ENCODE results near the gene HIGD1A.

GRCh38 chr3:42823351-42823750 is 19.1 kb upstream of the HIGD1A start:
- TF ChIP-seq, protein P1, sequence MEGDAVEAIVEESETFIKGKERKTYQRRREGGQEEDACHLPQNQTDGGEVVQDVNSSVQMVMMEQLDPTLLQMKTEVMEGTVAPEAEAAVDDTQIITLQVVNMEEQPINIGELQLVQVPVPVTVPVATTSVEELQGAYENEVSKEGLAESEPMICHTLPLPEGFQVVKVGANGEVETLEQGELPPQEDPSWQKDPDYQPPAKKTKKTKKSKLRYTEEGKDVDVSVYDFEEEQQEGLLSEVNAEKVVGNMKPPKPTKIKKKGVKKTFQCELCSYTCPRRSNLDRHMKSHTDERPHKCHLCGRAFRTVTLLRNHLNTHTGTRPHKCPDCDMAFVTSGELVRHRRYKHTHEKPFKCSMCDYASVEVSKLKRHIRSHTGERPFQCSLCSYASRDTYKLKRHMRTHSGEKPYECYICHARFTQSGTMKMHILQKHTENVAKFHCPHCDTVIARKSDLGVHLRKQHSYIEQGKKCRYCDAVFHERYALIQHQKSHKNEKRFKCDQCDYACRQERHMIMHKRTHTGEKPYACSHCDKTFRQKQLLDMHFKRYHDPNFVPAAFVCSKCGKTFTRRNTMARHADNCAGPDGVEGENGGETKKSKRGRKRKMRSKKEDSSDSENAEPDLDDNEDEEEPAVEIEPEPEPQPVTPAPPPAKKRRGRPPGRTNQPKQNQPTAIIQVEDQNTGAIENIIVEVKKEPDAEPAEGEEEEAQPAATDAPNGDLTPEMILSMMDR (conservative IDR thresholded peaks at IDR 0.05; ENCODE audit: low read depth in 2 of 2), result no peak
- TF ChIP-seq EZH2 (IDR thresholded peaks at IDR 0.05; ENCODE audit: low read depth, unreplicated experiment), result no peak
- TF ChIP-seq POLR2AphosphoS5 (IDR thresholded peaks at IDR 0.05; ENCODE audit: low read depth), result no peak
- TF ChIP-seq ZNF331 (CRISPR knock-in tag; IDR thresholded peaks at IDR 0.05; ENCODE audit: low read depth), result no peak
- TF ChIP-seq, protein P2, sequence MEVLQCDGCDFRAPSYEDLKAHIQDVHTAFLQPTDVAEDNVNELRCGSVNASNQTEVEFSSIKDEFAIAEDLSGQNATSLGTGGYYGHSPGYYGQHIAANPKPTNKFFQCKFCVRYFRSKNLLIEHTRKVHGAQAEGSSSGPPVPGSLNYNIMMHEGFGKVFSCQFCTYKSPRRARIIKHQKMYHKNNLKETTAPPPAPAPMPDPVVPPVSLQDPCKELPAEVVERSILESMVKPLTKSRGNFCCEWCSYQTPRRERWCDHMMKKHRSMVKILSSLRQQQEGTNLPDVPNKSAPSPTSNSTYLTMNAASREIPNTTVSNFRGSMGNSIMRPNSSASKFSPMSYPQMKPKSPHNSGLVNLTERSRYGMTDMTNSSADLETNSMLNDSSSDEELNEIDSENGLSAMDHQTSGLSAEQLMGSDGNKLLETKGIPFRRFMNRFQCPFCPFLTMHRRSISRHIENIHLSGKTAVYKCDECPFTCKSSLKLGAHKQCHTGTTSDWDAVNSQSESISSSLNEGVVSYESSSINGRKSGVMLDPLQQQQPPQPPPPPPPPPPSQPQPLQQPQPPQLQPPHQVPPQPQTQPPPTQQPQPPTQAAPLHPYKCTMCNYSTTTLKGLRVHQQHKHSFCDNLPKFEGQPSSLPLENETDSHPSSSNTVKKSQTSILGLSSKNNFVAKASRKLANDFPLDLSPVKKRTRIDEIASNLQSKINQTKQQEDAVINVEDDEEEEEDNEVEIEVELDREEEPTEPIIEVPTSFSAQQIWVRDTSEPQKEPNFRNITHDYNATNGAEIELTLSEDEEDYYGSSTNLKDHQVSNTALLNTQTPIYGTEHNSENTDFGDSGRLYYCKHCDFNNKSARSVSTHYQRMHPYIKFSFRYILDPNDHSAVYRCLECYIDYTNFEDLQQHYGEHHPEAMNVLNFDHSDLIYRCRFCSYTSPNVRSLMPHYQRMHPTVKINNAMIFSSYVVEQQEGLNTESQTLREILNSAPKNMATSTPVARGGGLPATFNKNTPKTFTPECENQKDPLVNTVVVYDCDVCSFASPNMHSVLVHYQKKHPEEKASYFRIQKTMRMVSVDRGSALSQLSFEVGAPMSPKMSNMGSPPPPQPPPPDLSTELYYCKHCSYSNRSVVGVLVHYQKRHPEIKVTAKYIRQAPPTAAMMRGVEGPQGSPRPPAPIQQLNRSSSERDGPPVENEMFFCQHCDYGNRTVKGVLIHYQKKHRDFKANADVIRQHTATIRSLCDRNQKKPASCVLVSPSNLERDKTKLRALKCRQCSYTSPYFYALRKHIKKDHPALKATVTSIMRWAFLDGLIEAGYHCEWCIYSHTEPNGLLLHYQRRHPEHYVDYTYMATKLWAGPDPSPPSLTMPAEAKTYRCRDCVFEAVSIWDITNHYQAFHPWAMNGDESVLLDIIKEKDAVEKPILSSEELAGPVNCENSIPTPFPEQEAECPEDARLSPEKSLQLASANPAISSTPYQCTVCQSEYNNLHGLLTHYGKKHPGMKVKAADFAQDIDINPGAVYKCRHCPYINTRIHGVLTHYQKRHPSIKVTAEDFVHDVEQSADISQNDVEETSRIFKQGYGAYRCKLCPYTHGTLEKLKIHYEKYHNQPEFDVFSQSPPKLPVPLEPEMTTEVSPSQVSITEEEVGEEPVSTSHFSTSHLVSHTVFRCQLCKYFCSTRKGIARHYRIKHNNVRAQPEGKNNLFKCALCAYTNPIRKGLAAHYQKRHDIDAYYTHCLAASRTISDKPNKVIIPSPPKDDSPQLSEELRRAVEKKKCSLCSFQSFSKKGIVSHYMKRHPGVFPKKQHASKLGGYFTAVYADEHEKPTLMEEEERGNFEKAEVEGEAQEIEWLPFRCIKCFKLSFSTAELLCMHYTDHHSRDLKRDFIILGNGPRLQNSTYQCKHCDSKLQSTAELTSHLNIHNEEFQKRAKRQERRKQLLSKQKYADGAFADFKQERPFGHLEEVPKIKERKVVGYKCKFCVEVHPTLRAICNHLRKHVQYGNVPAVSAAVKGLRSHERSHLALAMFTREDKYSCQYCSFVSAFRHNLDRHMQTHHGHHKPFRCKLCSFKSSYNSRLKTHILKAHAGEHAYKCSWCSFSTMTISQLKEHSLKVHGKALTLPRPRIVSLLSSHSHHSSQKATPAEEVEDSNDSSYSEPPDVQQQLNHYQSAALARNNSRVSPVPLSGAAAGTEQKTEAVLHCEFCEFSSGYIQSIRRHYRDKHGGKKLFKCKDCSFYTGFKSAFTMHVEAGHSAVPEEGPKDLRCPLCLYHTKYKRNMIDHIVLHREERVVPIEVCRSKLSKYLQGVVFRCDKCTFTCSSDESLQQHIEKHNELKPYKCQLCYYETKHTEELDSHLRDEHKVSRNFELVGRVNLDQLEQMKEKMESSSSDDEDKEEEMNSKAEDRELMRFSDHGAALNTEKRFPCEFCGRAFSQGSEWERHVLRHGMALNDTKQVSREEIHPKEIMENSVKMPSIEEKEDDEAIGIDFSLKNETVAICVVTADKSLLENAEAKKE (CRISPR knock-in tag; IDR thresholded peaks at IDR 0.05), result no peak
- TF ChIP-seq, protein P3, sequence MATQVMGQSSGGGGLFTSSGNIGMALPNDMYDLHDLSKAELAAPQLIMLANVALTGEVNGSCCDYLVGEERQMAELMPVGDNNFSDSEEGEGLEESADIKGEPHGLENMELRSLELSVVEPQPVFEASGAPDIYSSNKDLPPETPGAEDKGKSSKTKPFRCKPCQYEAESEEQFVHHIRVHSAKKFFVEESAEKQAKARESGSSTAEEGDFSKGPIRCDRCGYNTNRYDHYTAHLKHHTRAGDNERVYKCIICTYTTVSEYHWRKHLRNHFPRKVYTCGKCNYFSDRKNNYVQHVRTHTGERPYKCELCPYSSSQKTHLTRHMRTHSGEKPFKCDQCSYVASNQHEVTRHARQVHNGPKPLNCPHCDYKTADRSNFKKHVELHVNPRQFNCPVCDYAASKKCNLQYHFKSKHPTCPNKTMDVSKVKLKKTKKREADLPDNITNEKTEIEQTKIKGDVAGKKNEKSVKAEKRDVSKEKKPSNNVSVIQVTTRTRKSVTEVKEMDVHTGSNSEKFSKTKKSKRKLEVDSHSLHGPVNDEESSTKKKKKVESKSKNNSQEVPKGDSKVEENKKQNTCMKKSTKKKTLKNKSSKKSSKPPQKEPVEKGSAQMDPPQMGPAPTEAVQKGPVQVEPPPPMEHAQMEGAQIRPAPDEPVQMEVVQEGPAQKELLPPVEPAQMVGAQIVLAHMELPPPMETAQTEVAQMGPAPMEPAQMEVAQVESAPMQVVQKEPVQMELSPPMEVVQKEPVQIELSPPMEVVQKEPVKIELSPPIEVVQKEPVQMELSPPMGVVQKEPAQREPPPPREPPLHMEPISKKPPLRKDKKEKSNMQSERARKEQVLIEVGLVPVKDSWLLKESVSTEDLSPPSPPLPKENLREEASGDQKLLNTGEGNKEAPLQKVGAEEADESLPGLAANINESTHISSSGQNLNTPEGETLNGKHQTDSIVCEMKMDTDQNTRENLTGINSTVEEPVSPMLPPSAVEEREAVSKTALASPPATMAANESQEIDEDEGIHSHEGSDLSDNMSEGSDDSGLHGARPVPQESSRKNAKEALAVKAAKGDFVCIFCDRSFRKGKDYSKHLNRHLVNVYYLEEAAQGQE (IDR thresholded peaks at IDR 0.05; ENCODE audit: unreplicated experiment), result no peak
- no peak for TF ChIP-seq CREB1 (CRISPR knock-in tag; IDR thresholded peaks at IDR 0.05; ENCODE audit: low read depth)
- TF ChIP-seq EZH2phosphoT487 (IDR thresholded peaks at IDR 0.05; ENCODE audit: unreplicated experiment), result no peak
